H1 (cell line): ENCODE measurements around the gene GTF3C5. TPM values are rescaled to one million over a fixed set of nuclear protein-coding genes. Genes with fewer than 3 reads are reported as not detected.

Experiments
- CHD7 ChIP-seq: fragments of 300-600 bp; sonication (generic); IDR thresholded peaks from 2 replicates; pipeline ENCODE4 v1.7.1; 2012; ENCODE audit warnings: low read length, moderate library complexity, mild to moderate bottlenecking, inconsistent platforms; ENCODE audit not compliant: insufficient replicate concordance
- JUND ChIP-seq: IDR thresholded peaks from 2 replicates; pipeline ENCODE4 v1.6.1; 2011; ENCODE audit warnings: mild to moderate bottlenecking, improper control_type of control experiment, low read length
- POU5F1 ChIP-seq: IDR thresholded peaks from 2 replicates; pipeline ENCODE4 v1.6.1; 2011; ENCODE audit warnings: low read depth, mild to moderate bottlenecking, low read length, moderate library complexity
- SAP30 ChIP-seq: fragments of 300-600 bp; sonication (generic); IDR thresholded peaks from 2 replicates; pipeline ENCODE4 v1.7.1; 2012; ENCODE audit warnings: low read length, moderate library complexity, mild to moderate bottlenecking, inconsistent platforms; ENCODE audit not compliant: insufficient read depth, insufficient replicate concordance
- polyA plus RNA-seq, 7 experiments: library from polyadenylated mRNA; depleted of rRNA in 3 of 7; stranded (reverse) in 5 of 7; unstranded in 2 of 7; fragments of >200 nt in 5 of 7; fragments of 200-250 nt in 2 of 7; gene quantifications; 1 replicate in 5 of 7; 2 replicates in 1 of 7; 4 replicates in 1 of 7; pipeline versions ENCODE4 v1.2.1 to v1.2.3, GENCODE V29; 2011 to 2013; ENCODE audit warnings: missing spikeins in 2 of 7, mixed read lengths in 2 of 7
- total RNA-seq: library from RNA; stranded (reverse); fragmentation: NEBNext Ultra II Directional; extraction: Animal tissue kit (Norgen Biotek cat#: 25700); gene quantifications from 2 replicates; pipeline ENCODE4 v1.2.1, GENCODE V29; 2021

Gene GTF3C5
- total and polyA plus RNA-seq, 2 of the 8 experiments (the other 6 are each of a cell fraction or from before 2014, with no cell fraction given), result 78.7 to 87.1 TPM

GRCh38 chr9:133080161-133080560, 49.4 kb downstream of the GTF3C5 start (continued):
- TF ChIP-seq CHD7 (no peak), SAP30 (no peak), POU5F1 (no peak), JUND (no peak)
